ENCODE data around the gene GATA2. TPM values are rescaled to one million over a fixed set of nuclear protein-coding genes. Genes with fewer than 3 reads are reported as not detected.
A peak's percentile ranks its signal among the peaks of the same experiment; 100 is the strongest.

GATA2 gene
- total RNA-seq, 4 donors from 2014 or later: 2.4 to 10.3 (median 5.4) TPM

- Histone ChIP-seq H3K36me3 (no peaks in the 10 kb centered on the region), H3K4me3 (no peak overlapping the region), H3K27ac (no peak overlapping the region), H3K27me3 (peaks cover 62% of the 10 kb centered on the region), H3K9me3 (no peaks in the 10 kb centered on the region), H3K4me1 (no peaks in the 10 kb centered on the region)
- WGBS: 77% methylated on average over 3 of the region's 3 CpGs
- TF ChIP-seq CTCF (IDR thresholded peaks at IDR 0.05) (no peak), EP300 (IDR thresholded peaks at IDR 0.05) (no peak), POLR2AphosphoS5 (IDR thresholded peaks at IDR 0.05) (no peak), POLR2A (IDR thresholded peaks at IDR 0.05) (no peak)
- no peak for DNase-seq (ENCODE audit: low spot score in 2 of 2)
Observed at GRCh38 chr3:128505771-128506170, 12.8 kb upstream of the GATA2 start.

DNA sequence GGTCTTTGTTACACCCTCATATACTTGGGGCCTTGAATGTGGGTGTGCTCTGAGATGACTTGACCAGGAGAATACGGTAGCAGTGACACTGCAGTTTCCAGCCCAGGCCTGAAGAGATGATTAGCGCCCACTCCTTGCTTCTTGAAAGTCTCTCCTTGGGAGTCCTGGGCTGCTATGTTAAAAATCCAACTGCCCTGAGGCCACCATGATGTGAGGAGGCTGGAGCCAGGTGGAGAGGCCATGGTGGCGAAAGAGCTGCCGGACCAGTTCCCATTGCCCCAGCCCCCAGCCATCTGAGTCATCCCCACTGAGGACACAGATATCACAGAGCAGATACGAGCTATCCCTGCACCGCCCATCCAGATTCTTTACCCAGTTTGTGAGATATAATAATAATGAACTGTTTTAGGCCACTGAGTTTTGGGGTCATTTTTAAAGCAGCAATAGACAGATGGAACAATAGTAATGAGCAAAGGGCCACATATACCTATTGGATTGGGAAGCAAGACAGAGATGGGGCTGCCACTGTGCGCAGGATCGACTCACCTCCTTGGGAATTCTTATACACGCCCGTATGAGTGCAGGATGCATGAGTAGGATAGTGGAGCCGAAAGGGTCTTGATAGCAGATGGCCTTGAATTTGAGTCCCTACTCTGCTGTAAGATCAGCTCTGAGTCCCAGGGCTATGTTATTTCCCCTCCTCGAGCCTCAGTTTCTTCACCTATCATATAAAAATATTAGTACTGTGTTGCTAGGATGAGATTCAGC lies 12.1 kb upstream of the GATA2 start:
- TF ChIP-seq CTCF (IDR thresholded peaks at IDR 0.05): no peak
- TF ChIP-seq EP300 (IDR thresholded peaks at IDR 0.05): no peak
- no peak for TF ChIP-seq POLR2AphosphoS5 (IDR thresholded peaks at IDR 0.05)
- no peak for TF ChIP-seq POLR2A (IDR thresholded peaks at IDR 0.05)
- Histone ChIP-seq H3K36me3 (no peaks in the 10 kb centered on the region), H3K4me3 (no peak overlapping the region), H3K9me3 (no peaks in the 10 kb centered on the region), H3K27ac (no peak overlapping the region), H3K4me1 (no peaks in the 10 kb centered on the region), H3K27me3 (peaks cover 68% of the 10 kb centered on the region)
- DNase-seq (ENCODE audit: low spot score in 2 of 2): peak in 1 of 2 donors; percentile 44
- 92% methylated on average over 12 of the region's 12 CpGs for WGBS

DNA sequence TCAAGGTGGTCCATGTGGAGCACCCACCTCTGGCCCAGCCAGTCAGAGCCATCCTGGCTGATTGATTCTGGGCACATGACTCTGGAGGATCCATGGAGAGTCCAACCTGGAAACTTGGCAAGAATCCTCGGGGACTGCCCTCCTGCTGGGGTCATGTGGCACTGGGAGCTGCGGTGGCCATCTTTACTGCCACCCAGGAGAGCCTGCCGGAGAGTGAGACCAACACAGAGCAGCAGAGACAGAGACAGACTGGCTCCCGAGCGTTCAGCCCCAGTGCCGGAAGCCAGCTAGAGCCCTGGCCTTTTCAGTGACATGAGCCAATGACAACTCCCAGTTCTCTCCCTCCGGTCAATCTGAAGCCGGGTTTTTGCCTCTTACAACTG lies 11.5 kb upstream of the GATA2 start:
- DNase-seq (ENCODE audit: low spot score in 2 of 2): peak; percentile 35 to 40
- no peaks in the 10 kb centered on the region for H3K36me3 ChIP-seq
- WGBS: 78% methylated on average over 5 of the region's 8 CpGs
- H3K27me3 ChIP-seq: peaks cover 70% of the 10 kb centered on the region
- TF ChIP-seq POLR2A (IDR thresholded peaks at IDR 0.05) (no peak), CTCF (IDR thresholded peaks at IDR 0.05) (no peak), POLR2AphosphoS5 (IDR thresholded peaks at IDR 0.05) (no peak), EP300 (IDR thresholded peaks at IDR 0.05) (no peak)
- H3K27ac ChIP-seq: no peak overlapping the region
- no peaks in the 10 kb centered on the region for H3K4me1 ChIP-seq
- no peaks in the 10 kb centered on the region for H3K9me3 ChIP-seq
- no peak overlapping the region for H3K4me3 ChIP-seq

DNA sequence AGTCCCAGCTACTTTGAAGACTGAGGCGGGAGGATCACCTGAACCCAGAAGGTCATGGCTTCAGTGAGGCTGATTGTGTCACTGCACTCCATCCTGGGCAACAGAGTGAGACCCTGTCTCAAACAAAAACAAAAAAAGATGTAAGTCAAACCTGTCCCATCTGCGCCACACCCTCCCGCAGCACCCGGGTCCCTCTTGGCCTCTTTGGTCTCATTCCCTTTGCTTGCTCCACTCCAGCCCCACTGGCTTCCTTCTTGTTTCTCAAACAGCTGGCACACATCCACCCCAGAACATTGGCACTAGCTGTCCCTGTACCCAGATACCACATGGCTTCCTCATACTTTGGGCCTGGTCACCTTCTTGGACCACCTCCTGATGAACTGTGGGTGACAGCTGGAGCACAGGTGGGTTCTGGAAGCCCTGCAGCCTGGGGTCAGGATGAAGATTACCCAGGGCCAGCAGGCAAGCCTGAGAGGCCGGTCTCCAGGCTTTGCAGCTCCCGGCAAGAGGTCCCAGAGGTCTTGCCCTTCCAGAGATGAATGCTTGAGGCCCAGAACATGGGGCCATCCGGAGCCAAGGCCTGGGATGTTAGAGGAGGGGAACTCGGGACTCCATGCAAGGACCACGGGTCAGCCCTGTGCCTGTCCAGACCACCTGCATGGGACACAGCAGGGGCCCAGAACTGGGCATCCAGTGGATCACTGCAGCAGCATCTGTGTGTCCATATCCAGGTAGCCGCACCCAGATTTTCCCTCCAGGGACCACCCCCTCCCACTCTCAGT lies 10.9 kb upstream of the GATA2 start:
- no peak overlapping the region for H3K4me3 ChIP-seq
- H3K27me3 ChIP-seq: peaks cover 70% of the 10 kb centered on the region
- WGBS: 93% methylated on average over 4 of the region's 10 CpGs

DNA sequence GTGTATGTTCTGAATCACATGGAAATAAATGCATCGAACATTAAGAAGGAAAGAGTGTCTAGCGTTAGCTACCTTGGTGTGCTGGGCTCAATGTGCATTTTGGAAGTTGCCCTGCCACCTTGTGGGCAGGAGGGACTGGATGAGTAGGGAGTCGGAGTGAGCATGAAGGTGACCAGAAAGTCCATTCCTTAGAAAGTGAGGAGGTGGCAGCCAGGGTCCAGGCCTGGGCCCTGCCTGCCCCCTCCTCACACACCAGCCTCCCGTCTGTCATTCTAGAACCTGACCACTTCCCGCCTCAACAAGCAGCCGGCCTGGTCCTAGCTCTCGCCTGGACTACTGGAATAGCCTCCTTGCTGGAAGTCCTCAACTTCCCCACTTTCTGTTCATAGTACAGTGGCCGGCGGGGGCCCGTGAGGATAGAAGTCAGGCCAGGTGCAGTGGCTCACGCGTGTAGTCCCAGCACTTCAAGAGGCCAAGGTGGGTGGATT lies 10.2 kb upstream of the GATA2 start:
- peak in 1 of 2 donors; percentile 39 for DNase-seq (ENCODE audit: low spot score in 2 of 2)
- WGBS: 85% methylated on average over 12 of the region's 12 CpGs
- Histone ChIP-seq H3K36me3 (no peaks in the 10 kb centered on the region), H3K4me1 (peaks cover 1% of the 10 kb centered on the region), H3K27me3 (peaks cover 72% of the 10 kb centered on the region), H3K9me3 (no peaks in the 10 kb centered on the region), H3K4me3 (no peak overlapping the region), H3K27ac (no peak overlapping the region)
- TF ChIP-seq CTCF (IDR thresholded peaks at IDR 0.05) (no peak), EP300 (IDR thresholded peaks at IDR 0.05) (no peak), POLR2A (IDR thresholded peaks at IDR 0.05) (no peak), POLR2AphosphoS5 (IDR thresholded peaks at IDR 0.05) (no peak)

More for the DNA sequence above, 10.9 kb upstream of the GATA2 start:
- peak in 1 of 2 donors; percentile 48 for DNase-seq (ENCODE audit: low spot score in 2 of 2)
- TF ChIP-seq EP300 (IDR thresholded peaks at IDR 0.05): no peak
- Histone ChIP-seq H3K4me1 (no peaks in the 10 kb centered on the region), H3K9me3 (no peaks in the 10 kb centered on the region), H3K36me3 (no peaks in the 10 kb centered on the region), H3K27ac (no peak overlapping the region)

Data from suprapubic skin (tissue), 4 donors.